Coronary artery (tissue), 2 donors: ENCODE results near the gene MAOA.
"Not testable (repeated sequence)": the region's sequence is repeated elsewhere in the genome, so short reads cannot be mapped to it uniquely, and the experiment has no call there.

Experiments used
- DNase-seq: peaks from one replicate; pipeline ENCODE4 v3.0.0-alpha.2; 2017; ENCODE audit warnings: low spot score
- H3K27ac ChIP-seq, 2 donors: fragments of 200-600 bp; sonication (generic); one replicate each; pipeline ENCODE4 v1.5.1; 2016 to 2019
- H3K4me3 ChIP-seq: fragments of 200-600 bp; sonication (generic); 2 replicates; pipeline ENCODE4 v1.5.1; 2016; ENCODE audit warnings: mild to moderate bottlenecking, moderate library complexity
- TF ChIP-seq, protein P1 (sequence below): fragments of 200-600 bp; sonication (generic); IDR thresholded peaks from one replicate; pipeline ENCODE4 v1.5.1; 2019; ENCODE audit warnings: antibody characterized with exemption

Gene MAOA

DNA sequence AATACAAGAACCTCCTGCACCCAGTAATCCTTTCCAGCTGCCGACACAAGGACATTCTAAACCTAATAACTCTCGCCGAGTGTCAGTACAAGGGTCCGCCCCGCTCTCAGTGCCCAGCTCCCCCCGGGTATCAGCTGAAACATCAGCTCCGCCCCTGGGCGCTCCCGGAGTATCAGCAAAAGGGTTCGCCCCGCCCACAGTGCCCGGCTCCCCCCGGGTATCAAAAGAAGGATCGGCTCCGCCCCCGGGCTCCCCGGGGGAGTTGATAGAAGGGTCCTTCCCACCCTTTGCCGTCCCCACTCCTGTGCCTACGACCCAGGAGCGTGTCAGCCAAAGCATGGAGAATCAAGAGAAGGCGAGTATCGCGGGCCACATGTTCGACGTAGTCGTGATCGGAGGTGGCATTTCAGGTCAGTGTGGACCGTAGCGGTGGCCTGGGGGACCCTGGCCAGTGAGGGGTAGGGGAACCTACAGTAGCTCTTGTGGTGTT, at the start of gene MAOA:
MAOA (plus strand) TSS at position 295 of the 490 bp plus-strand sequence; CDS start at position 338, 43 bp downstream.
- TF ChIP-seq, protein P1, sequence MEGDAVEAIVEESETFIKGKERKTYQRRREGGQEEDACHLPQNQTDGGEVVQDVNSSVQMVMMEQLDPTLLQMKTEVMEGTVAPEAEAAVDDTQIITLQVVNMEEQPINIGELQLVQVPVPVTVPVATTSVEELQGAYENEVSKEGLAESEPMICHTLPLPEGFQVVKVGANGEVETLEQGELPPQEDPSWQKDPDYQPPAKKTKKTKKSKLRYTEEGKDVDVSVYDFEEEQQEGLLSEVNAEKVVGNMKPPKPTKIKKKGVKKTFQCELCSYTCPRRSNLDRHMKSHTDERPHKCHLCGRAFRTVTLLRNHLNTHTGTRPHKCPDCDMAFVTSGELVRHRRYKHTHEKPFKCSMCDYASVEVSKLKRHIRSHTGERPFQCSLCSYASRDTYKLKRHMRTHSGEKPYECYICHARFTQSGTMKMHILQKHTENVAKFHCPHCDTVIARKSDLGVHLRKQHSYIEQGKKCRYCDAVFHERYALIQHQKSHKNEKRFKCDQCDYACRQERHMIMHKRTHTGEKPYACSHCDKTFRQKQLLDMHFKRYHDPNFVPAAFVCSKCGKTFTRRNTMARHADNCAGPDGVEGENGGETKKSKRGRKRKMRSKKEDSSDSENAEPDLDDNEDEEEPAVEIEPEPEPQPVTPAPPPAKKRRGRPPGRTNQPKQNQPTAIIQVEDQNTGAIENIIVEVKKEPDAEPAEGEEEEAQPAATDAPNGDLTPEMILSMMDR, result no peak
- peak; percentile 81 for DNase-seq
- Histone ChIP-seq H3K27ac (peak within 1 kb of the TSS; percentile 73 to 95), H3K4me3 (peak within 1 kb of the TSS; percentile 85)

DNA sequence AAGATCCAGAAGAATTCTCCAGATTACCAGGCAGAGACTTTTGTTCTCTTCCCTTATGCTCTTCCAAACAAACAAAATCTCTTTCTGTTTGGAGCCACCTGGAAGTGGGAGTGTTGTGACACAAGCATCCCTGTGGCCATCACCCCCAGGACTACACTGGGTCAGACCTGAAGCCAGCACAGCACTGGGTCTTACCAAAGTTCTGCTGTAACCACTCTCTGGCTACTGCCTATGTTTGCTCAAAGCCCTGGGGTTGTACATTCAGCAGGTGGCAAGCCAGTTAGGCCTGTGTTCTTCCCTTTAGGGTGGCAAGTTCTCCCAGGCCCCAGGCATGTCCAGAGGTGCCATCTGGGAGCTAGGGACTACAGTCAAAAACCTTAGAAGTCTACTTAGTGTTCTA, 43.7 kb upstream of the MAOA start:
- no peak for DNase-seq
- TF ChIP-seq, protein P1, result no peak

DNA sequence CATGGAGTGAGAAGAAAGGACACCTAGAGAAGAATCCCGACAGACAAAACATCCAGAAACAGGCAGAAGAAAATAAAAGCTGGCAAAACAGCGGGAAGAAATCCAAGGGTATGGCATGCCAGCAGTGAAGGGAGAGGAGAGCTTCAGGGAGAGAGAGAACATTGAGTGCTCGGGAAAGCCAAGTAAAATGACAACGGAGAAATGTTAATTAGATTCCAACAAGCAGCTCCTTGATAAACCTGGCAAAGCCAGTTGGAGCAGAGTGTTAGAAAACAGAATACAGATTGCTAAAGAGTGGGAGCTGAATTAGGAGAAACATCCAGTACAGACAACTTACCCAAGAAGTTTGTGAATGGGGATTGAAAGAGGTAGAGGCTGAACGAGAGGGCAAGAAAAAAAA, 40.4 kb upstream of the MAOA start:
- Histone ChIP-seq H3K4me3 (no peak overlapping the region), H3K27ac (no peak overlapping the region)
- DNase-seq, result no peak
- TF ChIP-seq, protein P1, result no peak

More for the DNA sequence above, 43.7 kb upstream of the MAOA start:
- Histone ChIP-seq H3K4me3 (no peak overlapping the region), H3K27ac (no peak overlapping the region)

DNA sequence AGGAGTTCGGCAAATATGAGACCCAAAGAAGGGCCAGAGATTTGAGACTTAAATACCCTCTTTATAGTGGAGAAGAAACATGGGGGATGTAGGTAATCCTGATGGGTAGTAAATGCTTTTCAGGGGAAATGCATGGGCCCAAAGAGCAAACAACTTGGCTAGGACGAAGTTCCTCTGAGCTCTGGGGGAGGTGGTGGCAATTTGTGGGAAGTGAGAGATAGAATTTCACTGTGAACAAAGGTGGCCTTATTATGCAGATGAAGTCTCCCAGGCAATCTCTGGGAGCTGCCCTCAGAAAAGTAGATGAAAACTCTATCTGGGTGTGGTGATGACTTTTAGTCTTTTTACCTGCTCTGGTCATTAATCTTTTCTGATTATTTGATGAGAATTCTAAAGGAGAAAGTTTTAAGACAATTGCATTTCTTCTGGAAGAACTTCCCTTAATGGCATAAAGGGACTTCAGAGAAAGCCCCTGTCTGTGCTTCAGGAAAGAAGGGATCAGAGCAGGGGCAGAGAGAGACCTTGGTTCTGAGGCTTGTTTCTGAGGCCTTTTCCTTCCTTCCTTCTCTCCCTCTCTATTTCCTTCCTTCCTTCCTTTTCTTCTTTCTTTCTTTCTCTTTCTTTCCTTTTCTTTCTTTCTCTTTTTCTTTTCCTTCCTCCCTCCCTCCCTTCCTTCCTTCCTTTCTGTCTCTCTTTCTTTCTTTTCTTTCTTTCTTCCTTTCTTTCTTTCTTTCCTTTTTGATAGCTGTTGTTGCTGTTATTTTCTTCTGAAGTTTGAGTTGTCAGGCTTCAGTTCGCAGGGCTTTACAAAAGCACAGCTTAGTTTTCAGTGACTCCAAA, 37.5 kb upstream of the MAOA start:
- H3K27ac ChIP-seq, result no peak overlapping the region
- TF ChIP-seq, protein P1, result no peak
- no peak for DNase-seq
- H3K4me3 ChIP-seq, result no peak overlapping the region

DNA sequence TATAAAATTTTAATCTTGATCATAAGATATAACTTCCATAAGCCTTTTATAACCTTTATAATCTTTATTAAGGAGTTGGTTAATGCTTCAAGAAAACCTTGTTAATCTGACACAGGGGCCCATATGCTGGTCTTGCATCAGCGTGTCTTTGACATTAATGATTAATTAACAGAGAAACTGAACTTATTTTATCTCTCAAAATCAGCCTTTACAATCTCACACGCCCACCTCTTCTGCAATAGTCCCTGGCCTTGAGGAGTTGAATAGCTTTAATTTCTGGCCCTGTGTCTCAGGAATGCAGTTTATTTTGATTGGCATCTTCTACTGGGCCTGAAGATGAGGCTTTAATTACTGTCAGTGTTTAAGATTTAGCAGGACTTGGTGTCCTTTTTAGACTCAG, 36.2 kb upstream of the MAOA start:
- not testable (repeated sequence) for H3K27ac ChIP-seq, DNase-seq, H3K4me3 ChIP-seq

DNA sequence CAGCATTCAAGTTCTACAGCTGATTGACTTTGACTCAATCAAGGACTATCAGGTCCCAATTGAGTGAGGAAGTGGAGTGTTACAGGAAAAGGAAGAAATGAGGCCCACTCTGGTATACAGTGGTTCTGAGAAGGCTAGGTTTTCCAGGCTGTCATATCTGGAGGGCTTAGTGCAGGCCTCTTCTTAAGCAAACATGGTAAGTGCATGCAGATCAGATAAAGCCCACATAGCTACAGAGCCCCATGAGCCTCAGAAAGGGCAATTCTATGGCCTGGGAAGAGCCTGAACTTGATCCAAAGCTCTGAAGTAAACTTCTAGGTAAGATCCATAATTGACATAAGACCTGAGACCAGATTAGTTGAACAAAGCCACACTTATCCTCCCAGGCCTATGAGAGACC, 29.0 kb upstream of the MAOA start:
- DNase-seq, result no peak
- TF ChIP-seq, protein P1, result no peak
- H3K4me3 ChIP-seq, result no peak overlapping the region

DNA sequence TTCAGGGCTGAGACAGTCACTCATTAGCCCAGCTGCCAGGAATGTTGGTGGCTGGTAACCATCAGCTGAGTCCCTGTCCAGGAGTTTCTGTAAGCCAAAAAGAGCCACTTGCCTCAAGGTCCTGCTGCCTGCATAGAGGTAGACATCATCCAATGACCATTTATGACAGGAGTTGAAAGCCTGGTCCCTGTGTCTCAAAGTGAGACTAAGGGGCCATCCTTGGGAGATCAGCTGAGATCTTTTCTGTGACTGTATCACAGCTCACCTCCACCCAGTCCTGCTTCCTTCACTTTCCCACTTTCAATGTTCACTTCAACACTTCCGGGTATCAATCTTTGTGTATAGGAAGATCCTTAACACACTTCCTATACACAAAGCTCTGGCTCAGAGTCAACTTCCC, 28.4 kb upstream of the MAOA start:
- TF ChIP-seq, protein P1, result no peak
- Histone ChIP-seq H3K4me3 (no peak overlapping the region), H3K27ac (no peak overlapping the region)
- DNase-seq, result no peak

More for the DNA sequence above, 29.0 kb upstream of the MAOA start:
- no peak overlapping the region for H3K27ac ChIP-seq
